Uterus (tissue), 2 donors: ENCODE data around the gene JAM3.

Experiments used
- POLR2A ChIP-seq, 2 donors: fragments of 450-650 bp; IDR thresholded peaks; one replicate each; pipeline ENCODE4 v1.6.1; 2016; ENCODE audit warnings: antibody characterized with exemption in 2 of 2, mild to moderate bottlenecking in 1 of 2, moderate library complexity in 1 of 2
- TF ChIP-seq, protein P1 (sequence below), 4 experiments: fragments of 200-600 bp in 2 of 4; fragments of 450-650 bp in 2 of 4; sonication (generic) in 2 of 4; IDR thresholded peaks; one replicate each; pipeline ENCODE4 v1.5.1; 2016 to 2019; ENCODE audit warnings: antibody characterized with exemption in 4 of 4, mild to moderate bottlenecking in 2 of 4, moderate library complexity in 1 of 4

DNA sequence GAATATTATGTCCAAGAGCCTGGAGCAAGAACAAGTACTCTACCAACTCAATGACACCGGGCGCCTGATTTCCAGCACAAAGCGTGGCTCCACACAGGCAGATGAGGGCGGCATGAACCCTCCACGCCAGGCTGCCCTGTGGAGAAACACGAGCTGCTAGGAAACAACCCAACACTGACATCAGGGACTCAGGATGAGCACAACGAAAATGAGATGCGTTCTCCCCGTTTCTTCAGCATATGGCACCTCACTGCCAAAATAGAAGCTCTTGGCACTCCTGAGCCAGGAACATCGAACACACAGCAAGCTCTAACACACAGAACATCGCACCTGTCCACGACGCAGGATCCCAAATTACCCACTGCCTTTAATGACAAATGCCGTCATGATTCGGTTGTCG is 86.6 kb downstream of the JAM3 start:
- no peak for TF ChIP-seq POLR2A (IDR thresholded peaks at IDR 0.05)
- TF ChIP-seq, protein P1, sequence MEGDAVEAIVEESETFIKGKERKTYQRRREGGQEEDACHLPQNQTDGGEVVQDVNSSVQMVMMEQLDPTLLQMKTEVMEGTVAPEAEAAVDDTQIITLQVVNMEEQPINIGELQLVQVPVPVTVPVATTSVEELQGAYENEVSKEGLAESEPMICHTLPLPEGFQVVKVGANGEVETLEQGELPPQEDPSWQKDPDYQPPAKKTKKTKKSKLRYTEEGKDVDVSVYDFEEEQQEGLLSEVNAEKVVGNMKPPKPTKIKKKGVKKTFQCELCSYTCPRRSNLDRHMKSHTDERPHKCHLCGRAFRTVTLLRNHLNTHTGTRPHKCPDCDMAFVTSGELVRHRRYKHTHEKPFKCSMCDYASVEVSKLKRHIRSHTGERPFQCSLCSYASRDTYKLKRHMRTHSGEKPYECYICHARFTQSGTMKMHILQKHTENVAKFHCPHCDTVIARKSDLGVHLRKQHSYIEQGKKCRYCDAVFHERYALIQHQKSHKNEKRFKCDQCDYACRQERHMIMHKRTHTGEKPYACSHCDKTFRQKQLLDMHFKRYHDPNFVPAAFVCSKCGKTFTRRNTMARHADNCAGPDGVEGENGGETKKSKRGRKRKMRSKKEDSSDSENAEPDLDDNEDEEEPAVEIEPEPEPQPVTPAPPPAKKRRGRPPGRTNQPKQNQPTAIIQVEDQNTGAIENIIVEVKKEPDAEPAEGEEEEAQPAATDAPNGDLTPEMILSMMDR (IDR thresholded peaks at IDR 0.05): no peak
